ENCODE data around the gene PRX.
"Not testable (repeated sequence)": the region's sequence is repeated elsewhere in the genome, so short reads cannot be mapped to it uniquely, and the experiment has no call there.

Gene PRX

DNA sequence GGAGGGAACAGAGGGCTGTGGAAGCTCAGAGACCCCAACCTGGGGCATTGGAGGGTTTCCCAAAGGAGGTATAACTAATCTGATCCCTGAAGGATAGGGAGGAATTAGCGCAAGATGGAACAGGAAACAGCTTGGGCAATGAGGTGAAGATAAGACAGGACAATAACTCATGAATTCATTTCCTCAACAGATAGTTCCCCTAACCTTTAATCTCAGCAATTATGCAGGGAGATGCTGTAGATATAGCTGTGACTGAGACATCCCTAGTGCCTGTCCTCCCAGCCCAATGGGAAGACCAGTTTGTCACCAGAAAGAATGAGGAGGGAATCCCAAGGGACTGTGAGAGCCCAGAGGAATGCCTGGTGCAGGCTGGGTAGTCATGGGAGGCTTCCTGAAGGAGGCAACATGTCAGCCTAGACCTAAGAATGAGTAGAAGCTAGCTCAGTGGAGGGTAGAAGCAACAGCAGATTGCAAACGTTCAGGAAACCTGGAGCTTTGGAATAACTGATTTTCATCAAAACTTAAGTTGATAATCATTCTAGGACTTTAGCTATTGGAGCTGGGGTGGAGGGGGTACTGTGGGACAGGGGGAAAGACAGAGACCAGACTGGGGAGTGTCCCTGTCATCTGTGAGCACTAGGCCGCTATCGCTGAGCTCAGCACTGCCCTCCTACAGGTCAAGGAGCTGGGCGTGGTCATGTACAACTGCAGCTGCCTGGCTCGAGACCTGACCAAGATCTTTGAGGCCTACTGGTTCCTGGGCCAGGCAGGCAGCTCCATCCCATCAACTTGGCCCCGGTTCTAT lies 42.0 kb downstream of the PRX start:
- H4K20me1 ChIP-seq (ENCODE audit: insufficient read depth, low read length), result no peaks in the 10 kb centered on the region
- no peak overlapping the region for H3K9ac ChIP-seq (ENCODE audit: low read depth, low read length)
- no peak for DNase-seq
- no peak for TF ChIP-seq EZH2 (IDR thresholded peaks at IDR 0.05; ENCODE audit: borderline replicate concordance, low read depth, low read length, severe bottlenecking)
- TF ChIP-seq, protein P1, sequence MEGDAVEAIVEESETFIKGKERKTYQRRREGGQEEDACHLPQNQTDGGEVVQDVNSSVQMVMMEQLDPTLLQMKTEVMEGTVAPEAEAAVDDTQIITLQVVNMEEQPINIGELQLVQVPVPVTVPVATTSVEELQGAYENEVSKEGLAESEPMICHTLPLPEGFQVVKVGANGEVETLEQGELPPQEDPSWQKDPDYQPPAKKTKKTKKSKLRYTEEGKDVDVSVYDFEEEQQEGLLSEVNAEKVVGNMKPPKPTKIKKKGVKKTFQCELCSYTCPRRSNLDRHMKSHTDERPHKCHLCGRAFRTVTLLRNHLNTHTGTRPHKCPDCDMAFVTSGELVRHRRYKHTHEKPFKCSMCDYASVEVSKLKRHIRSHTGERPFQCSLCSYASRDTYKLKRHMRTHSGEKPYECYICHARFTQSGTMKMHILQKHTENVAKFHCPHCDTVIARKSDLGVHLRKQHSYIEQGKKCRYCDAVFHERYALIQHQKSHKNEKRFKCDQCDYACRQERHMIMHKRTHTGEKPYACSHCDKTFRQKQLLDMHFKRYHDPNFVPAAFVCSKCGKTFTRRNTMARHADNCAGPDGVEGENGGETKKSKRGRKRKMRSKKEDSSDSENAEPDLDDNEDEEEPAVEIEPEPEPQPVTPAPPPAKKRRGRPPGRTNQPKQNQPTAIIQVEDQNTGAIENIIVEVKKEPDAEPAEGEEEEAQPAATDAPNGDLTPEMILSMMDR (IDR thresholded peaks at IDR 0.05; ENCODE audit: borderline replicate concordance, extremely low read depth, low read length, poor library complexity, severe bottlenecking), result no peak
- ATAC-seq (ENCODE audit: insufficient read depth, low read depth), result no peak
- H3K4me2 ChIP-seq (ENCODE audit: insufficient read depth, low read length), result no peak overlapping the region
- no peak overlapping the region for H2AFZ ChIP-seq (ENCODE audit: low read depth, low read length)
- H3K36me3 ChIP-seq (ENCODE audit: insufficient read depth, low read length), result peaks cover 25% of the 10 kb centered on the region
- H3K4me3 ChIP-seq (ENCODE audit: low read depth in 1 of 2, low read length in 2 of 2), result no peak overlapping the region
- no peaks in the 10 kb centered on the region for H3K4me1 ChIP-seq (ENCODE audit: insufficient read depth, low read length)
- no peak overlapping the region for H3K27ac ChIP-seq (ENCODE audit: low read length)
- H3K27me3 ChIP-seq (ENCODE audit: insufficient read depth, low read length, poor library complexity), result no peaks in the 10 kb centered on the region
- no peaks in the 10 kb centered on the region for H3K79me2 ChIP-seq (ENCODE audit: insufficient read depth, low read length)
- no peaks in the 10 kb centered on the region for H3K9me3 ChIP-seq (ENCODE audit: insufficient read depth, low read length, severe bottlenecking)

DNA sequence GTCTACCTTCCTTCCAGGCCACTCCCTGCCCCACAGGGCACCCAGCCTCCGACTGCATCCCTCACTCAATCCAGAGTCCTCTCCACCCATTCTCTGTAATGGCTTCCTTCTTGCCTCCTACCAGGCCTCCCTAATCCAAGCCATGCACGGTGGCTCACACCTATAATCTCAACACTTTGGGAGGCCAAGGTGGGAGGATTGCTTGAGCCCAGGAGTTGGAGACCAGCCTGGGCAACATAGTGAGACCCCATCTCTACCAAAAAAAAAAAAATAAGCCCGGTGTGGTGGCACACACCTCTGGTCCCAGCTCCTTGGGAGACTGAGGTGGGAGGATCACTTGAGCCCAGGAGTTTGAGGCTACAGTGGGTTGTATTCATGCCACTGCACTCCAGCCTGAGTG lies 42.9 kb downstream of the PRX start:
- not testable (repeated sequence) for H3K27ac ChIP-seq (ENCODE audit: low read length); ATAC-seq (ENCODE audit: insufficient read depth, low read depth); H3K9ac ChIP-seq (ENCODE audit: low read depth, low read length); H3K4me3 ChIP-seq (ENCODE audit: low read depth in 1 of 2, low read length in 2 of 2); DNase-seq; H3K4me2 ChIP-seq (ENCODE audit: insufficient read depth, low read length); H2AFZ ChIP-seq (ENCODE audit: low read depth, low read length); H3K27me3 ChIP-seq (ENCODE audit: insufficient read depth, low read length, poor library complexity); H4K20me1 ChIP-seq (ENCODE audit: insufficient read depth, low read length); H3K79me2 ChIP-seq (ENCODE audit: insufficient read depth, low read length); H3K9me3 ChIP-seq (ENCODE audit: insufficient read depth, low read length, severe bottlenecking); H3K4me1 ChIP-seq (ENCODE audit: insufficient read depth, low read length)
- peaks cover 25% of the 10 kb centered on the region for H3K36me3 ChIP-seq (ENCODE audit: insufficient read depth, low read length)

DNA sequence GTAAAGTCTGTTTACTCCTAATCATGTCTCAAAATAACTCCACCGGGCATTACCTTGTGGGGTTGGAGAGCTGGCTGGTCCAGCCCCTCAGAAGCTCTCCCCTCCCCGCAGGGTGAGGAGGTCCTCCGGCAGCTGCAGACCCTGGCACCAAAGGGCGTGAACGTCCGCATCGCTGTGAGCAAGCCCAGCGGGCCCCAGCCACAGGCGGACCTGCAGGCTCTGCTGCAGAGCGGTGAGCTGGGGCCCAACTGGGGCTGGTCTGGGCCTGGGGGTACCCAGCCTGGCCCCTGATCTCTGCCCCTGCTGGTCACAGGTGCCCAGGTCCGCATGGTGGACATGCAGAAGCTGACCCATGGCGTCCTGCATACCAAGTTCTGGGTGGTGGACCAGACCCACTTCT lies 43.4 kb downstream of the PRX start:
- Histone ChIP-seq H3K27ac (ENCODE audit: low read length) (no peak overlapping the region), H3K9ac (ENCODE audit: low read depth, low read length) (no peak overlapping the region), H3K9me3 (ENCODE audit: insufficient read depth, low read length, severe bottlenecking) (no peaks in the 10 kb centered on the region), H3K36me3 (ENCODE audit: insufficient read depth, low read length) (peaks cover 25% of the 10 kb centered on the region), H3K79me2 (ENCODE audit: insufficient read depth, low read length) (no peaks in the 10 kb centered on the region), H3K4me2 (ENCODE audit: insufficient read depth, low read length) (no peak overlapping the region), H2AFZ (ENCODE audit: low read depth, low read length) (no peak overlapping the region), H3K4me1 (ENCODE audit: insufficient read depth, low read length) (no peaks in the 10 kb centered on the region), H3K4me3 (ENCODE audit: low read depth in 1 of 2, low read length in 2 of 2) (no peak overlapping the region), H3K27me3 (ENCODE audit: insufficient read depth, low read length, poor library complexity) (no peaks in the 10 kb centered on the region), H4K20me1 (ENCODE audit: insufficient read depth, low read length) (no peaks in the 10 kb centered on the region)
- no peak for TF ChIP-seq EZH2 (IDR thresholded peaks at IDR 0.05; ENCODE audit: borderline replicate concordance, low read depth, low read length, severe bottlenecking)
- TF ChIP-seq, protein P1 (IDR thresholded peaks at IDR 0.05; ENCODE audit: borderline replicate concordance, extremely low read depth, low read length, poor library complexity, severe bottlenecking), result no peak
- DNase-seq (no peak), ATAC-seq (ENCODE audit: insufficient read depth, low read depth) (no peak)

DNA sequence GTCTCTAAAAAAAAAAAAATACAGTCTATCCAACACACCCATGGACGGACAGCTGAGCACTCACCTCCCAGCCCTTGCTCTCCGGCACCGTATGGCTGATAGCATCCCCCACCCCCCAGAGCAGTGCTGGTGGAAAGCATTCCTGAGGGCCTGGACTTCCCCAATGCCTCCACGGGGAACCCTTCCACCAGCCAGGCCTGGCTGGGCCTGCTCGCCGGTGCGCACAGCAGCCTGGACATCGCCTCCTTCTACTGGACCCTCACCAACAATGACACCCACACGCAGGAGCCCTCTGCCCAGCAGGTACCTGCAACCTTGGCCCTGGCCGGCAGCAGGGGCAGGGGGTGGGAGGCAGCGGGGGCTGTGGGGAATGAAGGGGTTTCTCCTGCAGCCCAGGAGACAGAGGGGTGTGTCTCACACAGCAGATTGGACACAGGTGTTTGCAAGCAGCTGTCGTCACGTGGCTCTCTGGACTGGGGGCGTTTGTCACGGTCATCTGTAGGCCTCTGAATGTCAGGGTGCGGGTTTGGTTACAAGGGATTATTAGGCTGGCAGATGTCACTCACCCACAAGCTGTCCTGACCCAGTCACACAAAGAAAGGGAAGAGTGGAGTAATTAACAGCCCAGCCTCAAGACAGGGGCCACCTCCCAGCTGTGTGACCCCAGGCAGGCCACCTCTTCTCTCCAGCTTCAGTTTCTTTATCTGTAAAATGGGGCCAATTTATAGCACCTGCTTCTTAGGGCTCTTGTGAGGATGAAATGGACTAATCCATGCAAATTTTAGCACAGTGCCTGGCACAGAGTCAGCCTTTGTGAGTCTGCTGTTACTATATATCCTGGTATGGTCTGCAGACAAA lies 45.4 kb downstream of the PRX start:
- DNase-seq (no peak), ATAC-seq (ENCODE audit: insufficient read depth, low read depth) (no peak)
- Histone ChIP-seq H4K20me1 (ENCODE audit: insufficient read depth, low read length) (no peaks in the 10 kb centered on the region), H2AFZ (ENCODE audit: low read depth, low read length) (no peak overlapping the region), H3K4me2 (ENCODE audit: insufficient read depth, low read length) (no peak overlapping the region), H3K9me3 (ENCODE audit: insufficient read depth, low read length, severe bottlenecking) (no peaks in the 10 kb centered on the region), H3K79me2 (ENCODE audit: insufficient read depth, low read length) (no peaks in the 10 kb centered on the region), H3K27me3 (ENCODE audit: insufficient read depth, low read length, poor library complexity) (no peaks in the 10 kb centered on the region), H3K4me3 (ENCODE audit: low read depth in 1 of 2, low read length in 2 of 2) (no peak overlapping the region), H3K4me1 (ENCODE audit: insufficient read depth, low read length) (no peaks in the 10 kb centered on the region), H3K36me3 (ENCODE audit: insufficient read depth, low read length) (peaks cover 24% of the 10 kb centered on the region), H3K27ac (ENCODE audit: low read length) (no peak overlapping the region), H3K9ac (ENCODE audit: low read depth, low read length) (no peak overlapping the region)
- no peak for TF ChIP-seq EZH2 (IDR thresholded peaks at IDR 0.05; ENCODE audit: borderline replicate concordance, low read depth, low read length, severe bottlenecking)
- TF ChIP-seq, protein P1 (IDR thresholded peaks at IDR 0.05; ENCODE audit: borderline replicate concordance, extremely low read depth, low read length, poor library complexity, severe bottlenecking), result no peak
